HuH-7 (cell line): ENCODE measurements around the gene ARHGEF39.

Source experiments
- DNase-seq: peaks from one replicate; pipeline ENCODE4 v3.0.0; 2011; ENCODE audit warnings: low spot score

Gene ARHGEF39

DNA sequence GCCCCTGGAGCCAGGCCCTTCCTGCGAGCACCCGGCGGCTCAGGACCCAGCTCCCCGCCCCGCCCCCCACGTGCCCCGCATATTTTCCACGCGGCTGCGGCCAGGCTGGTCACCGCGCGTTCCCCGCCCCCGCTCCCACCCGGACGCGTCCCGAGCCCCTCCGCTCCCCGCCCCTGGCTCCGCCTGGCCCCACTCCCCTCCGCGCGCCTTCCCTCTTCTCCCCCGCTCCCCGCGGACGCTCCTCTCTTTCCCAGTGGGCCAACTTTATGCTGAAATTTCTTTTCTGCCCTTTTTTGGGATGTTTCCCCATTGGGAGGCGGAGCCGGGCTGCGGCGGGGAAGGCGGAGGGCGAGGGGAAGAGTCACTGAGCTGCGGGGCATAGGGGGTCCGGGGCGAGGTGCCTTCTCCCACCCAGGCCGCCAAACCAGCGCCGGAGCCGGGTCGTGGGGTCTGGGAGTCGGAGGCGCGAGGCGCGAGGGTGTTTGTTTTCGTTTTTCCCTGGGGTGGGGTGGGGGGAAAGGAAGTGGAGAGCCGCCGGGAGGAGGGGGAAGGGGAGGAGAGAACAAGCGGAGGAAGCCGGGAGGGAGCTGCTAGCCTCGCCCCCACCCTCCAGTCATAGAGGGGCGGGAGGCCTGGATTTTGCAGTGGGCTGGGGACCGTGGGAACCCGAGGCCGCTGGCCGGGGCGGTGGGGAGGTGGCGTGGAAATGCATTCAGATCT is 25.8 kb upstream of the ARHGEF39 start:
- peak; percentile 82 for DNase-seq

DNA sequence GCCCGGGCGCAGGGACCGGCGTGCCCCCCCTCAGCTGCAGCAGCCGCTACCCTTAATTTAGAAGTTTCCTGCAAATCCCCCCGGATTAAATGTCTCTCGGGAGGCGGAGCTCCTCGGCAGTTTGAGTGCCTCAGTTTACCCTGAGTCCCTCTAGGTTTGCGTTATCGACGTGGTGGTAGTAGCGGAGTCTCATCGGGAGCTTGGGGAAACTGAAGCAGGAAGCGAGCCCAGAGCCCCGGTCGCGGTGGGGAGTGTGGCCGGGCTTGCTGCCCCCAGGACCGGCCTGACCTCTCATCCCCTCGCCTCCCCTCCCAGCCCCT is 25.3 kb upstream of the ARHGEF39 start:
- no peak for DNase-seq

DNA sequence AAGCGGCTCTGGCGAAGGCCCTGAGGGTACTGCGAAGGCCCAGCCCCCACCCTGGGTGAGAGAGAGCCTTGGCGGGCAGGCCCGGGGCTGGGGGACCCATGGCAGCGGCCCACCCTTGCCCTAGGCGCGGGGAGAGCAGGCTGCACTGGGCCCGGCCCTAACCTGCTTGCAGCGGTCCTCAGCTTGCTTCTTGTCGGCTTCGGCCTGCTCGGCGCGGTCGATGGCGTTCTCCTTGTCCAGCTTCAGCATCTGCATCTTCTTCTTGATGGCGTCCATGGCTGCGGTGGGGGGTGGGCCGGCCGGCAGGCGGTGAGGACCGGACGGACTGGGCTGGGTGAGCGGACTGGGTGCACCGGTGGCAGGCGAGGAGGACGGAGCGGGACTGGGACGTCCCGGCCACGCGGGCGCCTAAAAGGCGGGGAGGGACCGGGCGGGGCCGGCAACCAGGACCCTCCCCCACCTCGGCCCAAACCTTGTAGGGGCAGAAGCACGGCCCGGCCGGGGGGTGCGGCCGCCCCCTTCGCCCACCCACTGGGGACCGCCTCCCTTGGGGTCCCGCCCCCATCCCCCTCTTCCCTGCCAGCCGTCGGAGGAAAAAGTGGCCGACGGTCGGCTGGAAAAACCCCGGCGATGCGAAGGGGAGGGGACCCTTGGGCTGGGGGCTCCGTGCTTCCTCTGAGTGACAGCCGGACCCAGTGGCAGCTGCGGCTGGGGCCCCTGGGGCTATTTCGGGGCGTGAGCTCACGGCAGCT is 24.7 kb upstream of the ARHGEF39 start, which contains the start of gene TPM2:
TPM2 (minus strand) TSS at position 384 of the 752 bp plus-strand sequence; CDS start at position 276, 108 bp downstream.
- no peak for DNase-seq

DNA sequence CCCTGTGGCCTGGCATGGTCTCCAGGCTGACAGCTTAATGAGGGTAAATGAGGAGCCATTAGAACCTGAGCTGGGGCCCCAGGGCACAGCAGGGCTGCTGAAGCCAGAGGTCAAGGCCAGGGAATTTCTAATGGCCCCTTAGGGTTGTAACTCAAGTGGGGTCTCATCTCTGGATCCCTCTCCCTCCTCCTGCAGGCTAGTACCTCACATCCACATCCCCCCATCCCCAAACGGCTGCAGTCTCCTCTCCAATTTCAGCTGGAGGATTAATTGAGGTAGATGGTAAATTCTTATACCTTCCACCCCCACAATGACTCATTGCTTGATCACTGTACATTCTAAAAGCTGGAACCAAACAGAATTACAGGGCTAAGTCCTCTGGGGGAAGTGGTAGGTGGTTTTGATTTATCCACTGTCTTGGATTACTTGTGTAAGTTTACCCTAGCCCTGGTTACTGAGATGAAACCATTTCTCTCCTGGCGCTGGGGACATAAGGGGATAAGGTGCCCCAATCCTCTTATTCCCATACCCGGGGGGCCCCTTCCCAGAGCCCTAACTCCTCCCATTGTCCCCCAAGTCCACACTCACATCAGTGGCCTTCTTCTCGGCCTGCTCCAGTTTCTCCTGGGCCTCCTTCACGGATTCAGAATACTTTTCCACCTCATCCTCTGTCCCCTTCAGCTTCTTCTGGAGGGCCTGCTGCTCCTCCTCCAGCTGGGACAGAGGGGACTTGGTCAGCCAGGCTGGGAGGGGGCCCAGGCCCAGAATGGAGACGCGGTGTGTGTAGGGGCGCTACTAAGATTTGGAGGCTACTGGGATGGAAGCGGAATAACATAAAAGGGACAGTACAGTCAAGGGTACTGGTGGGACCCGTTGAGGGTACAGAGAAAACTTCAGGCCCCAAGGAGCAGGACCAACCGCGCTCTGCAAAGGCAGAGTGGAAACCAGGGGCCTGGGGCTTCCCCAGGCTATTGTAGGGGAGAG is 23.9 kb upstream of the ARHGEF39 start:
- no peak for DNase-seq

DNA sequence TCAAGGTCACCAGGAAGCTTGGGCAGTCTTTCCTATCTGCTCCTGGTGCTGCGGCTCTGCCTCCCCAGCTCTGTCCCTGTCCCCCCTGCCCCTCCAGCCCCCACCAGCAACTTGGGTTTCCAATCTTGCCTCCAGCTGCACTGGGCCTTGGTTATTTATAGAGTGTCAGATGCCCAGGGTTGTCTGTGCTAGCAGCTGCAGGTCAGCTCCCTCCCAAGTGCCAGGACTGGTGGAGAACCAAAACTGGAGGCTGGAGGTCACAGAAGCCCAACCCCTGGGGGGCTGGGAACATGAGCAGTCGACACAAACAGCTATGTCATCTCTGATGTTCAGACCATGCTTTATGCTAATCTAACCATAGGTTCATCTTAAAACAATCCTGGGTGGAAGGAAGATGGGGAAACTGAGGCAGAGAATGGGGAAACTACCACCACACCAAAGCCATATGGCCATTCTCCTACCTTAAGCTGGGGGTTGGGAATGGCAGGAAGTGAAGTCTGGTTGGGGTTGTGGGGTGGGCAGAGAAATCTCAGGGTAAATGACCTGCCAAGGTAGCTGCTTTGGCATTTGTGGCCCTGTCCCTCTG is 23.1 kb upstream of the ARHGEF39 start:
- DNase-seq: no peak

DNA sequence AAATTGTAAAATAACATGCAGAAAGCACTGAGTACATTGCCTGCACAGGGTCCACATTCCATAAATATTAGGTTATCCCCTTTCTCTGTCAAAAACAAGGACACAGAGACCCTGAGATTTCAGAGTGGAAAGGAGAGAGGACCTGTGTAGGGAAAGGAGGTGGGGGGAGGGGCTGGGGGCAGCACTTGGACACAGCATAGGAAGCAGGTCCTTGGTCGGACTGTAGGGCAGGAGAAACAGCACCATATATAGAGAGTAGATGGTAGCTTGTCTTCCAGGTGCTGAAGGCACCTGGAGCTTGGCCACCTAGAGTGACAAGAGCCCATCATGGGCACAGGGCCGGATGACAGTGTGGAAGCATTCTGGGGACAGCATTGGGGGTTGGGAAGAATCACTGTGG is 22.3 kb upstream of the ARHGEF39 start:
- no peak for DNase-seq

DNA sequence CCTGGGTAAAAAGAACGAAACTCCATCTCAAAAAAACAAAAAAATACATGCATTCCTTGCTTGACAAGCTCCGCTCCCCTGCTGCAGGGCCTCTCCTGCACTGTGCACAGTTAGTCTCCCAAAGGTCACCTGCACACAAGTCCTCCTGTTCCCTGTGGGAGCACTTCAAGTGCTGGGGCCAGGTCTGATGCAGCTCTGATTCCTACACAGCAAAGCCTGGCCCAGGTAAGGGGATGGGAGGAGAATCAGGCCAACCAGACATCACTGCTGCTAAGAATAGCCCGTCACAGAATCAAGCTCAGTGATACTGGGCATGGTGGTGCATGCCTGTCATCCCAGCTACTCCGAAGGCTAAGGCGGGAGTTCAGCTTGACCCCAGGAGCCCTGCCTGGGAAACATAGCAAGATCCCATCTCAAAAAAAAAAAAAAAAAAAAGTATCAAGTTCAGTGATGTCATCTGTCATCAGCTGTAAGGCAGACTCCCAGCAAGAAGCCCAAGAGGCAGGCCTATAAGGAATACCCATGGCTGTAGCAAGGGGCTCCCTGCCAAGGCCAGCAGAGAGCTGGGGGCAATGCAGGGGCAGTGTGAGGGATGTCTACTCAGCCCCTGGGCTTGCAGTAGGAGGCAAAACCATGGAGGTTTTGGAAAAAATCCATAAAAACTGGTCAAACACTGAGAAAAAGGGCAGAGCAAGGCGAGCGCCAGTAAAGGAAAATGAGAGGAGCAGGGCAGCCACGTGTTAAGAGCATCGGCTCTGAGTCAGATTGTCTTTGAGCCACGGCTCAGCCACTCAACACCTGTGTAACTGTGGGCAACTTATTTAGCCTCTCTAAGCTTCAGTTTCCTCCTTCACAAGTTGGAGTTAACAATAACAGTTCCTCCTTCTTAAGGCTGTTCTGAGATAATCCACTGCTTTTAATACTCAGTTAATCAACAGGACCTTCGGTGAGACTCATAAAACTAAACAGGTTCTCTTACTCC is 21.5 kb upstream of the ARHGEF39 start:
- no peak for DNase-seq

DNA sequence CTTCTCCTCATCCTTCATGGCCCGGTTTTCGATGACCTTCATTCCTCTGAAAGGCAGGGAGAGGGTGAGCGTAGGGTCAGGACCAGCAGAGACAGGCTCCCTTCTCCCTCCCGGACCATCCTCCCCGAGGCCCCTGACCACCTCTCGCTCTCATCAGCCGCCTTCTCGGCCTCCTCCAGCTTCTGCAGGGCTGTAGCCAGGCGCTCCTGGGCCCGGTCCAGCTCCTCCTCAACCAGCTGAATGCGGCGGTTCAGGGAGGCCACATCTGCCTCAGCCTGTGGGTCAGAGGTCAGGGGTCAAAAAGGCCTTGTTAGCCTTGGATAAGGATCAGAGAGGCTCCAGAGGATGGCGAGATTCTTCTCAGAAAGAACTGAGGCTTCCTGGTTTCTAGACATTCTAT is 20.5 kb upstream of the ARHGEF39 start:
- no peak for DNase-seq

DNA sequence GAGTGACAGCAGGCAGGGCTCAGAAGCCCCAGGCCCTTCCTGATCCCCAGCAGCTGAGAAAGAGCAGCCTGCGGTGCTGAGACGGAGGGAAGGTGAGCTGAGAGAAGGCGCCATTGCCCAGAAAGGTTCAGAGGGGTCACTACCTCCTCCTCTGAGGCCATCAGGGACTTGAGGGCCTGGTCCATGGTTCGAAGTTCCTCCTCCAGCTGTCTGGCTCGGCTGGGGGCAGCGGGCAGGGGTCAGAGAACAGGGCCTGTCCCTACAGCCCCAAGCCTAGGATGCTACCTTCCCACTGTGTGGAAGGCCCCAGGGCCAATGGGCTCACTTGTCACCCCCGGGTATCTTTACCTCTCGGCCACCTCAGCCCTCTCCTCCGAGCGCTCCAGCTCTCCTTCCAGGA is 19.9 kb upstream of the ARHGEF39 start:
- DNase-seq: no peak

DNA sequence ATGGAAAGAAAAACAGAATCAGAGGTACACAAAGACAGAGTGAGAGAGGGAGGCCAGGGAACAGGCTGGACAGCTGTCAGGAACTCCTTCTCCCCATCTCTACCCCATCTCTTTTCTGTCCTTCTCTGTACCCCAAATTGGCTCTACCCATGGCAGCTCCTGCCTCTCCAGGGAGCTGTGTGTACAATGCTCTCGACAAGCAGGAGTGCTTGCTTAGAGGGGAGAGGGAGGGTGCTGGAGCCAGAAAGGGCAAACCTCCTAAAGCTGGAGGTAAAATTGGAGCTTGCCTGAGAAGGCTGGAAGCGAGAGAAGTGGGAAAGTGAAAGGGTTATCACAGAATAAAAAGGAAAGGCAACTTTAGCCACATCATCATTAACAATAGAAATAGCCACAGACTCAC is 18.3 kb upstream of the ARHGEF39 start:
- DNase-seq: no peak

DNA sequence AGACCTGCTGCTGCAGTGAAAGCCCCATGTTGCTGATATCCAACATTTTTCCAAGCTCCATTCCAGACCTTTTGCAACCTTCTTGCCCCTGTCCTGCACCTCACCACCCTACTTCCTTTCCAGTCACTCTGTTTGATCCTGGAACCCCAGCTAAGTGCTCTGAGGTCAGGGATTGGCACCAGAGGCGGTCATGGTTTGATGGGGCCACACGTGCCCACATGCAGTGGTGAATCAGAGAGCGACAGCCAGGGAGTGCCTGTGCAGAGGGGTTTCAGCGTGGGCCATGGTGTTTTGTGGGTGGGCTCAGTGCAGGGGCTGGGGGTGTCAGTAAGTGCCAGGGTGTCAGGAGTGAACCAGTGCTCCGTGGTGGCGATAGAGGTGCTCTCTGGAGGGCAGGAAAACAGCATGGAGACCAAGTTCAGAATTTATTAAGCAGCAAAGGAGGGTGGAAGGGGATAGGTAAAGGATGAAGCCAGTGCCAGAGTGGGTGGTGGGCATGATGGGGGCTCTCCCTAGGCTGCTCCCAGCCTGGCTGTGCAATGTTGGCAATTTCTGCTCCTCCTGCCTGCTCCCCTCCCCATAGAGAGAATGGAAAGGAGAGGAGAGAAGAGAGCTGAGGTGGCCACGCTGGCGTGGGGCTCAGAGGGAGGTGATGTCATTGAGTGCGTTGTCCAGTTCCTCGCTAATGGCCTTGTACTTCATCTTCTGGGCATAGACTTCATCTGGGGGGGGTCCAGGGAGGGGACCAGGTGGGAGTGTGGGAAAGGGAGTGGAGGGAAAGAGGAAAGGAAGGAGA is 17.7 kb upstream of the ARHGEF39 start:
- DNase-seq: no peak

DNA sequence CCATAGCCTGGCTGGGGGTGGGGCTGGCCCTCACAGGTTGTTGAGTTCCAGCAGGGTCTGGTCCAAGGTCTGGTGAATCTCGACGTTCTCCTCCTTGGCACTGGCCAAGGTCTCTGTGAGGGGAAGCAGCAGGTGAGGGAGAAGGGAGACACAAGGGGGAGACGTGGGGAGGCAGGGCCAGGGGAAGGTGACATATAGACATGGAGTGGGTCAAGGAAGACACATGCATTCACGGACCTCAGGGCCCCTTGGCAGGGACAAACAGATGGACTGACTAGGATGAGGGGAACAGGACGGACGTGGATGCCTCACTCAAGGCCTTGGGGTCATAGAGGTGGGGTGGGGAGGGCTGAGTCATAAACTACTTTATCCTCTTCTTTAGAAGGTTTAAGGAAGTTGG is 17.1 kb upstream of the ARHGEF39 start:
- DNase-seq: no peak

DNA sequence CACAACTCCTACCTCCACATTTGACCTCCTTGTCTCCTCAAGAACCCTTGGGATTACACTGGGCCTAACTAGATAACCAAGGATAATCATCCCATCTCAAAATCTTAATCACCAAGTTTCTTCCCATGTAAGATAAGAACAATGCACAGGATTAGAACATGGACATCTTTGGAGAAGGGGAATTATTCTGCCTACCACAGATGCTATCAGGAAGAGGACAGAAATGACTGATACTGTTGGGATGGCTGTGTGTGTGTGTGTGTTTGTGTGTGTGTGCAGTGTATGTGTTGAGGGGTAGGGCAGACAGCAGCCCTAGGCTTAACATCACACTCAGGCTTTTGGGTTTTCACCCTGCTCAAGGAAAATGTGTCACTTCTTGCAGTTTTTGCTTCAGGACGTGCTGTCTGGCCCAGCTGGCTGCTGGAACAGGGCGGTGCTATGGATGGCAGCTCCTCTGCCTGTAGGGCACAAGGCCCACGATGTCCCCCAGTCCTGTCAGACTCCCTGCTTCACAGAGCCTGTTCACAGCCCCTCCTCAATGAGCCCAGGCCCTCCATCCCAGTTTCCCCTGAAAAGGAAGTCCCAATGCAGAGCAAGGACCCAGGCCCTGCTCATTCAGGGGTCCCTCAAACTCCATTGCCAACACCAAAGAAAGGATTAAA is 16.5 kb upstream of the ARHGEF39 start:
- DNase-seq: no peak

DNA sequence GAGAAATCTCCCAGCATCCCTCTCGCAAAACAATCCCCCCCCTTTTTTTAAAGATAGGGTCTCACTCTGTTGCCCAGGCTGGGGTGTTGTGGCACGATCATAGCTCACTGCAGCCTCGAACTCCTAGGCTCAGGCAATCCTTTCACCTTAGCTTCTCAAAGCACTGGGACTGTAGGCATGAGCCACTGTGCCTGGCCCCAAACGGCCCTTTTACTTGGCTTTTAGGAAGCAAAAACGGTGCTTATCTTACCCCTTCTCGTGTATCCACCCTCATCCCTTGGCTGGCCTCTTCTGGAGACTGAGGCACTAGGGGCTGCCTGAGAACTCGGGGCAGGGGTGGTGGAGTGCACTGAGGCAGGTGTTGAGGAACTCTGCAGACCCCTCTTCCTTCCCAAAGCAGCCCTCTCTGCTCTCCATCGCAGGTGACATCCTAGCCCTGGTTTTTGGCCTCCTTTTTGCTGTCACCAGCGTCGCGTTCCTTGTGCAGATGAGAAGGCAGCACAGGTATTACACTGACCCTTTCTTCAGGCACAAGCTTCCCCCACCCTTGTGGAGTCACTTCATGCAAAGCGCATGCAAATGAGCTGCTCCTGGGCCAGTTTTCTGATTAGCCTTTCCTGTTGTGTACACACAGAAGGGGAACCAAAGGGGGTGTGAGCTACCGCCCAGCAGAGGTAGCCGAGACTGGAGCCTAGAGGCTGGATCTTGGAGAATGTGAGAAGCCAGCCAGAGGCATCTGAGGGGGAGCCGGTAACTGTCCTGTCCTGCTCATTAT is 15.5 kb upstream of the ARHGEF39 start:
- no peak for DNase-seq

DNA sequence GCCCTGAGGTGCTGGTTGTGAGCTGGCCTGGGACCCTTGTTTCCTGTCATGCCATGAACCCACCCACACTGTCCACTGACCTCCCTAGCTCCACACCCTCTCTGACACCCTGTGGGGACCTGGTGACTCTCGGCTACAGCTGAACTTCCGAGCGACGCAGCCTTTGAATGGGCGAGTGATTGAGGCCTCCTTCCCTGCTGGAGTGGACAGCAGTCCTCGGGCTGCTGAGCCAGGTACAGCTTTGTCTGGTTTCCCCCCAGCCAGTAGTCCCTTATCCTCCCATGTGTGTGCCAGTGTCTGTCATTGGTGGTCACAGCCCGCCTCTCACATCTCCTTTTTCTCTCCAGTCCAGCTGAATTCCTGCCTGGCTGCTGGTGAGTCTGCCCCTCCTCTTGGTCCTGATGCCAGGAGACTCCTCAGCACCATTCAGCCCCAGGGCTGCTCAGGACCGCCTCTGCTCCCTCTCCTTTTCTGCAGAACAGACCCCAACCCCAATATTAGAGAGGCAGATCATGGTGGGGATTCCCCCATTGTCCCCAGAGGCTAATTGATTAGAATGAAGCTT is 14.9 kb upstream of the ARHGEF39 start:
- DNase-seq: no peak

DNA sequence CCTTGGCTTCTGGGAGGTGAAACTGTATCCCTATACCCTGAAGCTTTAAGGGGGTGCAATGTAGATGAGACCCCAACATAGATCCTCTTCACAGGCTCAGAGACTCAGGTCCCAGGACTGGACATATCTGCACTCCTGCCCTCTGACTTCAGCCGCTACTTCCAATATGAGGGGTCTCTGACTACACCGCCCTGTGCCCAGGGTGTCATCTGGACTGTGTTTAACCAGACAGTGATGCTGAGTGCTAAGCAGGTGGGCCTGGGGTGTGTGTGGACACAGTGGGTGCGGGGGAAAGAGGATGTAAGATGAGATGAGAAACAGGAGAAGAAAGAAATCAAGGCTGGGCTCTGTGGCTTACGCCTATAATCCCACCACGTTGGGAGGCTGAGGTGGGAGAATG is 14.1 kb upstream of the ARHGEF39 start:
- DNase-seq: no peak

DNA sequence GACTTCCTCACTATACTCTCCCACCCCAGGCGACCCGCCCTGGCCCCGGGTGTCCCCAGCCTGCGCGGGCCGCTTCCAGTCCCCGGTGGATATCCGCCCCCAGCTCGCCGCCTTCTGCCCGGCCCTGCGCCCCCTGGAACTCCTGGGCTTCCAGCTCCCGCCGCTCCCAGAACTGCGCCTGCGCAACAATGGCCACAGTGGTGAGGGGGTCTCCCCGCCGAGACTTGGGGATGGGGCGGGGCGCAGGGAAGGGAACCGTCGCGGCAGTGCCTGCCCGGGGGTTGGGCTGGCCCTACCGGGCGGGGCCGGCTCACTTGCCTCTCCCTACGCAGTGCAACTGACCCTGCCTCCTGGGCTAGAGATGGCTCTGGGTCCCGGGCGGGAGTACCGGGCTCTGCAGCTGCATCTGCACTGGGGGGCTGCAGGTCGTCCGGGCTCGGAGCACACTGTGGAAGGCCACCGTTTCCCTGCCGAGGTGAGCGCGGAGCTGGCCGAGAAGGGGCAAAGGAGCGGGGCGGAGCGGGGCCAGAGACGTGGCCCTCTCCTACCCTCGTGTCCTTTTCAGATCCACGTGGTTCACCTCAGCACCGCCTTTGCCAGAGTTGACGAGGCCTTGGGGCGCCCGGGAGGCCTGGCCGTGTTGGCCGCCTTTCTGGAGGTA is 10.9 kb upstream of the ARHGEF39 start:
- no peak for DNase-seq

DNA sequence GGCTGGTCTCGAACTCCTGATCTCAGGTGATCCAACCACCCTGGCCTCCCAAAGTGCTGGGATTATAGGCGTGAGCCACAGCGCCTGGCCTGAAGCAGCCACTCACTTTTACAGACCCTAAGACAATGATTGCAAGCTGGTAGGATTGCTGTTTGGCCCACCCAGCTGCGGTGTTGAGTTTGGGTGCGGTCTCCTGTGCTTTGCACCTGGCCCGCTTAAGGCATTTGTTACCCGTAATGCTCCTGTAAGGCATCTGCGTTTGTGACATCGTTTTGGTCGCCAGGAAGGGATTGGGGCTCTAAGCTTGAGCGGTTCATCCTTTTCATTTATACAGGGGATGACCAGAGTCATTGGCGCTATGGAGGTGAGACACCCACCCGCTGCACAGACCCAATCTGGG is 10.2 kb upstream of the ARHGEF39 start:
- DNase-seq: no peak
